HepG2 (cell line): Measurements from ENCODE around the gene USP10. TPM values are rescaled to one million over a fixed set of nuclear protein-coding genes. Genes with fewer than 3 reads are reported as not detected.

Source experiments
- ATAC-seq: fragments of 200-7000 bp; cut with Tn5 transposase; 3 replicates; pipeline ENCODE4 v1.9.1; 2020; ENCODE audit warnings: mild to moderate bottlenecking, moderate library complexity
- BruUV-seq: library from RNA; stranded (reverse); fragments of 400-500 nt; replicated peaks from 2 replicates; lab custom pipeline; 2021; lab: Mats Ljungman, UMichigan
- CTCF ChIA-PET: fragments of 300-600 bp; formaldehyde crosslinking; extraction: SDS; loops from one replicate; lab custom pipeline; 2021; ENCODE audit warnings: low total read pairs, inconsistent platforms, low intra/inter-chr PET ratio; lab: Yijun Ruan, JAX
- POLR2A ChIA-PET: fragments of 350-600 bp; sonication (Branson Sonifier 250); formaldehyde crosslinking; loops from one replicate; lab custom pipeline; 2020; ENCODE audit warnings: antibody characterized with exemption, inconsistent platforms; lab: Yijun Ruan, JAX
- DNase-seq: peaks from one replicate; pipeline ENCODE4 v3.0.0-alpha.2; 2015; ENCODE audit warnings: low spot score
- FAIRE-seq: peaks from 3 replicates; lab custom pipeline; 2011; peaks lifted over from hg19 to GRCh38; lab: Jason Lieb, UNC
- H2AFZ ChIP-seq: one replicate; pipeline ENCODE4 v1.6.1; 2011; ENCODE audit warnings: low read length, inconsistent platforms
- H3K27ac ChIP-seq: fragments of 300-600 bp; 3 replicates; pipeline ENCODE4 v1.8.0; 2011; ENCODE audit warnings: mixed run types, mild to moderate bottlenecking, mixed read lengths, low read length, inconsistent platforms; ENCODE audit not compliant: insufficient read depth; ENCODE audit errors: extremely low read length
- H3K27me3 ChIP-seq, 2 experiments: fragments of 200-600 bp in 1 of 2; 2 replicates in 1 of 2; 3 replicates in 1 of 2; pipeline versions ENCODE4 v1.6.0 to v1.8.0; 2011; ENCODE audit warnings: low read length in 2 of 2, mild to moderate bottlenecking in 2 of 2, moderate library complexity in 2 of 2, inconsistent platforms in 1 of 2; ENCODE audit not compliant: insufficient read depth in 2 of 2, control insufficient read depth in 1 of 2
- H3K36me3 ChIP-seq, 2 experiments: fragments of 200-600 bp in 1 of 2; replicated peaks in 1 of 2; 2 replicates in 1 of 2; 3 replicates in 1 of 2; pipeline versions ENCODE4 v1.5.1 to v1.8.0; 2011; ENCODE audit warnings: low read length in 2 of 2, inconsistent platforms in 1 of 2; ENCODE audit not compliant: insufficient read depth in 2 of 2, control insufficient read depth in 1 of 2
- H3K4me1 ChIP-seq: 2 replicates; pipeline ENCODE4 v1.5.1; 2012; ENCODE audit warnings: low read length, inconsistent platforms; ENCODE audit not compliant: insufficient read depth
- H3K4me2 ChIP-seq: 2 replicates; pipeline ENCODE4 v1.6.0; 2011; ENCODE audit warnings: low read depth, low read length, inconsistent platforms
- H3K4me3 ChIP-seq, 3 experiments: fragments of 200-600 bp in 1 of 3; sonication (generic), shearing (Covaris generic) in 1 of 3; replicated peaks in 1 of 3; 2 replicates each; pipeline ENCODE4 v1.5.1; 2011 to 2016; ENCODE audit warnings: low read length in 3 of 3, inconsistent platforms in 2 of 3, low read depth in 2 of 3, mild to moderate bottlenecking in 2 of 3, control low read depth in 1 of 3, mixed read lengths in 1 of 3; ENCODE audit not compliant: insufficient read depth in 1 of 3
- H3K79me2 ChIP-seq: one replicate; pipeline ENCODE4 v1.6.1; 2011; ENCODE audit warnings: low read length, inconsistent platforms; ENCODE audit not compliant: insufficient read depth
- H3K9ac ChIP-seq: 2 replicates; pipeline ENCODE4 v1.6.0; 2011; ENCODE audit warnings: mild to moderate bottlenecking, low read depth, low read length, inconsistent platforms; ENCODE audit not compliant: insufficient read depth
- H3K9me3 ChIP-seq: 2 replicates; pipeline ENCODE4 v1.5.1; 2012; ENCODE audit warnings: mild to moderate bottlenecking, low read length
- H4K20me1 ChIP-seq: 2 replicates; pipeline ENCODE4 v1.6.0; 2011; ENCODE audit warnings: inconsistent platforms, mild to moderate bottlenecking, low read length, moderate library complexity; ENCODE audit not compliant: insufficient read depth
- AGO2 ChIP-seq: fragments of 200-400 bp; formaldehyde crosslinking; optimal IDR thresholded peaks from 2 replicates; pipeline ENCODE3; 2017; ENCODE audit warnings: mild to moderate bottlenecking, low read depth, low read length, moderate library complexity
- BCL3 ChIP-seq: sonication (generic); formaldehyde crosslinking; IDR thresholded peaks from 2 replicates; pipeline ENCODE4 v1.5.1; 2020; ENCODE audit warnings: mild to moderate bottlenecking, missing genetic modification reagents, moderate library complexity
- HMGXB3 ChIP-seq: sonication (generic); formaldehyde crosslinking; IDR thresholded peaks from 2 replicates; pipeline ENCODE4 v1.4.0; 2020; ENCODE audit warnings: missing genetic modification reagents, borderline replicate concordance
- KLF13 ChIP-seq: sonication (generic); formaldehyde crosslinking; IDR thresholded peaks from 2 replicates; pipeline ENCODE4 v1.4.0; 2020; ENCODE audit warnings: mild to moderate bottlenecking, missing genetic modification reagents
- MIER3 ChIP-seq: IDR thresholded peaks from 2 replicates; pipeline ENCODE4 v1.6.1; 2016; ENCODE audit warnings: missing compliant biosample characterization, borderline replicate concordance
- NFIB ChIP-seq: sonication (generic); formaldehyde crosslinking; IDR thresholded peaks from 2 replicates; pipeline ENCODE4 v1.9.0; 2021; ENCODE audit warnings: missing genetic modification reagents, mild to moderate bottlenecking, borderline replicate concordance
- NR2F1 ChIP-seq, 2 experiments: fragments of 450-650 bp in 1 of 2; formaldehyde crosslinking in 1 of 2; IDR thresholded peaks; 2 replicates each; pipeline versions ENCODE4 v1.5.0 to v1.6.1; 2016 to 2020; ENCODE audit warnings: mild to moderate bottlenecking in 1 of 2, missing compliant biosample characterization in 1 of 2, missing genetic modification reagents in 1 of 2, moderate library complexity in 1 of 2
- PITX1 ChIP-seq: sonication (generic); formaldehyde crosslinking; IDR thresholded peaks from 2 replicates; pipeline ENCODE4 v1.5.1; 2020; ENCODE audit warnings: mild to moderate bottlenecking, missing genetic modification reagents
- RBM22 ChIP-seq: fragments of 200-400 bp; formaldehyde crosslinking; optimal IDR thresholded peaks from 2 replicates; pipeline ENCODE3; 2017; ENCODE audit warnings: mild to moderate bottlenecking, low read length, moderate library complexity
- RNF2 ChIP-seq: fragments of 450-650 bp; conservative IDR thresholded peaks from 2 replicates; pipeline ENCODE4 v1.6.1; 2016; ENCODE audit warnings: low read depth
- XRCC5 ChIP-seq: fragments of 200-400 bp; formaldehyde crosslinking; optimal IDR thresholded peaks from 2 replicates; pipeline ENCODE3; 2017; ENCODE audit warnings: mild to moderate bottlenecking, low read length
- YY1 ChIP-seq: IDR thresholded peaks from 2 replicates; pipeline ENCODE4 v1.6.1; 2011; ENCODE audit warnings: low read length, low read depth, moderate library complexity, mild to moderate bottlenecking; ENCODE audit not compliant: insufficient read depth, insufficient replicate concordance
- ZBTB38 ChIP-seq: sonication (generic); formaldehyde crosslinking; IDR thresholded peaks from 2 replicates; pipeline ENCODE4 v1.5.1; 2020; ENCODE audit warnings: mild to moderate bottlenecking, missing genetic modification reagents
- ZNF20 ChIP-seq: sonication (generic); formaldehyde crosslinking; IDR thresholded peaks from 2 replicates; pipeline ENCODE4 v1.4.0; 2020; ENCODE audit warnings: mild to moderate bottlenecking, moderate library complexity, missing genetic modification reagents
- ZNF251 ChIP-seq: sonication (generic); formaldehyde crosslinking; IDR thresholded peaks from 2 replicates; pipeline ENCODE4 v1.9.0; 2021; ENCODE audit warnings: mild to moderate bottlenecking, missing genetic modification reagents
- ZNF577 ChIP-seq: sonication (generic); formaldehyde crosslinking; IDR thresholded peaks from 2 replicates; pipeline ENCODE4 v1.4.0; 2020; ENCODE audit warnings: mild to moderate bottlenecking, low read depth, missing genetic modification reagents, borderline replicate concordance
- ZNF629 ChIP-seq: sonication (generic); formaldehyde crosslinking; conservative IDR thresholded peaks from 2 replicates; pipeline ENCODE4 v1.5.0; 2020; ENCODE audit warnings: missing genetic modification reagents
- WGBS: methylation state at CpG from one replicate; pipeline ENCODE4 v1.1.6; 2017; ENCODE audit warnings: low lambda C conversion rate; 5-methylcytosine and 5-hydroxymethylcytosine counted together
- in situ Hi-C: cut with HindIII; loops from 2 replicates; pipeline ENCODE4 v1.10.0; 2017; ENCODE audit warnings: low pct_unique_long_range_greater_than_20kb; ENCODE audit not compliant: extremely low pct_ligation_motif_present
- intact Hi-C: fragments of 100-400 bp; cut with micrococcal nuclease; formaldehyde crosslinking; loops from one replicate; pipeline ENCODE4 v1.10.0; 2022; ENCODE audit not compliant: unreplicated experiment
- polyA plus RNA-seq, 8 experiments: library from polyadenylated mRNA; depleted of rRNA in 3 of 8; stranded (reverse) in 7 of 8; unstranded in 1 of 8; fragments of >200 nt; fragmentation: Illumina TruSeq in 4 of 8; extraction: Trizol in 4 of 8; gene quantifications; 2 replicates each; pipeline versions ENCODE4 v1.2.1 to v1.2.3, GENCODE V29; 2011 to 2016; ENCODE audit warnings: low read depth in 4 of 8, missing spikeins in 1 of 8, mixed read lengths in 1 of 8; ENCODE audit not compliant: insufficient read depth in 1 of 8
- total RNA-seq, 5 experiments: library from RNA; depleted of rRNA; stranded (reverse); fragments of >200 nt; fragmentation: Illumina TruSeq; extraction: Trizol; gene quantifications; 2 replicates each; pipeline ENCODE4 v1.2.3, GENCODE V29; 2016; ENCODE audit warnings: low read depth in 1 of 5
- TF ChIP-seq, protein P1 (sequence below): sonication (generic); formaldehyde crosslinking; IDR thresholded peaks from 2 replicates; pipeline ENCODE4 v1.5.0; 2020; ENCODE audit warnings: missing genetic modification reagents, mild to moderate bottlenecking, borderline replicate concordance
- TF ChIP-seq, protein P2 (sequence below): sonication (generic); formaldehyde crosslinking; IDR thresholded peaks from 2 replicates; pipeline ENCODE4 v1.4.0; 2020; ENCODE audit warnings: mild to moderate bottlenecking, missing genetic modification reagents

USP10 gene
- total and polyA plus RNA-seq, 2 of the 13 experiments (the other 11 are each of a cell fraction or from before 2014, with no cell fraction given) = 79.1 to 122 TPM

DNA sequence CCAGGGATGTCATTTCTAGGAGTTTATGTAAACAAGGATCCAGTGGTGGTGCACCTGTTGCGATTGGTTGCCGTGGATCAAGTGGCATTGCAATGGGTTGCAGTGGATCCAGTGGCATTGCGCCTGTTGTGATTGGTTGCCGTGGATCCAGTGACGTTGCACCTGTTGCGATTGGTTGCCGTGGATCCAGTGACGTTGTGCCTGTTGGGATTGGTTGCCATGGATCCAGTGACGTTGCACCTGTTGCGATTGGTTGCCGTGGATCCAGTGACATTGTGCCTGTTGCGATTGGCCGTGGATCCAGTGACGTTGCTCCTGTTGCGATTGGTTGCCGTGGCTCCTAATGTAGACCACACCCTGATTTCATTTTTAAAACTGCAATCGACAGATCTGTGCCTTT is 63.8 kb downstream of the USP10 start:
- Histone ChIP-seq H3K4me2 (no peak overlapping the region), H3K27ac (no peak overlapping the region), H3K9me3 (no peaks in the 10 kb centered on the region), H2AFZ (no peak overlapping the region), H3K79me2 (peaks cover 23% of the 10 kb centered on the region), H3K9ac (no peak overlapping the region), H3K4me3 (no peak overlapping the region), H3K27me3 (no peaks in the 10 kb centered on the region), H3K4me1 (peaks cover 26% of the 10 kb centered on the region), H4K20me1 (peaks cover 24% of the 10 kb centered on the region), H3K36me3 (peaks cover 44 to 90% of the 10 kb centered on the region in 2 experiments)
- in situ Hi-C loops (no loop called here), intact Hi-C loops (no loop called here)
- ATAC-seq (no peak), DNase-seq (no peak), FAIRE-seq (no peak)
- WGBS = 95% methylated on average over 13 of the region's 17 CpGs
- POLR2A ChIA-PET = no interaction called here
- no TSS peak for BruUV-seq
- CTCF ChIA-PET = no interaction called here
- TF ChIP-seq ZNF577 (CRISPR knock-in tag) (no peak), RNF2 (no peak), BCL3 (CRISPR knock-in tag) (no peak), ZNF251 (CRISPR knock-in tag) (no peak), HMGXB3 (CRISPR knock-in tag) (no peak), YY1 (no peak), PITX1 (CRISPR knock-in tag) (no peak), RBM22 (peak; percentile 34), ZNF629 (CRISPR knock-in tag) (no peak), ZNF20 (CRISPR knock-in tag) (no peak), ZBTB38 (CRISPR knock-in tag) (0 out of 2 replicates have a peak, but pooled peaks have one; percentile 29), XRCC5 (no peak), MIER3 (CRISPR knock-in tag) (no peak), AGO2 (peak; percentile 19), NFIB (CRISPR knock-in tag) (no peak), KLF13 (CRISPR knock-in tag) (no peak), NR2F1 (CRISPR knock-in tag; IDR thresholded peaks at IDR 0.05) (no peak)
- TF ChIP-seq, protein P1, sequence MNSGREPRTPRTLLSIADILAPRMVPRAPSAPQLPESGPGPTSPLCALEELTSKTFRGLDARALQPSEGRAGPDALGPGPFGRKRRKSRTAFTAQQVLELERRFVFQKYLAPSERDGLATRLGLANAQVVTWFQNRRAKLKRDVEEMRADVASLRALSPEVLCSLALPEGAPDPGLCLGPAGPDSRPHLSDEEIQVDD = no peak
- TF ChIP-seq, protein P2, sequence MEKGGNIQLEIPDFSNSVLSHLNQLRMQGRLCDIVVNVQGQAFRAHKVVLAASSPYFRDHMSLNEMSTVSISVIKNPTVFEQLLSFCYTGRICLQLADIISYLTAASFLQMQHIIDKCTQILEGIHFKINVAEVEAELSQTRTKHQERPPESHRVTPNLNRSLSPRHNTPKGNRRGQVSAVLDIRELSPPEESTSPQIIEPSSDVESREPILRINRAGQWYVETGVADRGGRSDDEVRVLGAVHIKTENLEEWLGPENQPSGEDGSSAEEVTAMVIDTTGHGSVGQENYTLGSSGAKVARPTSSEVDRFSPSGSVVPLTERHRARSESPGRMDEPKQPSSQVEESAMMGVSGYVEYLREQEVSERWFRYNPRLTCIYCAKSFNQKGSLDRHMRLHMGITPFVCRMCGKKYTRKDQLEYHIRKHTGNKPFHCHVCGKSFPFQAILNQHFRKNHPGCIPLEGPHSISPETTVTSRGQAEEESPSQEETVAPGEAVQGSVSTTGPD (CRISPR knock-in tag) = no peak
